ENCODE measurements around the gene MCTP2. TPM values are rescaled to one million over a fixed set of nuclear protein-coding genes. Genes with fewer than 3 reads are reported as not detected.

The MCTP2 gene
- total and polyA plus RNA-seq, 9 of the 15 experiments (the other 6 are each of a cell fraction or from before 2014, with no cell fraction given): 0.07 TPM; not detected in 8

DNA sequence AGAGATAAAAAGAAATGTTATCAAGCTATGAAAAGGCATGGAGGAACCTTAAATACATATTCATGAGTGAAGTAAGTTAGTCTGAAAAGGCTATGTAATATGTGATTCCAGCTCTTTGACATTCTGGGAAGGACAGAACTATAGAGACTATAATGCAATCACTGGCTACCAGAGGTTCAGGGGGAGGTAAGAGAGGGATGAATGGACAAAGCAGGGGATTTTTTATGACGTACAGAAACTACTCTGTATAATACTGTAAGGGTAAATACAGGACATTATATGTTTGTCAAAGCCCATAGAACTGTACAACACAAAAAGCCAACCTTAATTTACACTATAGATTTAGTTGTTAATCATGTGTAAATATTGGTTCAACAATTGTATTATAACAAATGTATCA, 46.1 kb downstream of the MCTP2 start:
- Histone ChIP-seq H3K9me1 (ENCODE audit: control insufficient read depth, insufficient read depth, low read length) (no peaks in the 10 kb centered on the region), H3K9me3 (replicated peaks; ENCODE audit: control insufficient read depth, insufficient read depth, low read depth, low read length) (0 out of 2 replicates have a peak, but pooled peaks cover 2% of the 10 kb centered on the region), H3K9ac (ENCODE audit: insufficient read depth in 1 of 2, low read depth in 2 of 2, low read length in 2 of 2) (no peak overlapping the region), H3K4me3 (no peak overlapping the region), H3K36me3 (ENCODE audit: control insufficient read depth, insufficient read depth, low read length) (no peaks in the 10 kb centered on the region), H3K27ac (ENCODE audit: extremely low read depth, low read depth, low read length) (no peak overlapping the region), H3K27me3 (ENCODE audit: control insufficient read depth in 2 of 2, insufficient read depth in 2 of 2, low read length in 2 of 2) (no peaks in the 10 kb centered on the region), H3K4me1 (replicated peaks in 1 of 2; ENCODE audit: control insufficient read depth in 2 of 2, insufficient read depth in 2 of 2, low read length in 2 of 2) (no peaks in the 10 kb centered on the region), H3K4me2 (ENCODE audit: insufficient read depth, low read length) (no peak overlapping the region), H3K79me2 (ENCODE audit: control insufficient read depth, insufficient read depth, low read length) (no peaks in the 10 kb centered on the region), H4K20me1 (replicated peaks; ENCODE audit: control insufficient read depth, insufficient read depth, low read length) (no peaks in the 10 kb centered on the region), H2AFZ (ENCODE audit: low read depth, low read length) (no peak overlapping the region)
- ATAC-seq (no peak), DNase-seq (ENCODE audit: extremely low read depth in 1 of 4, low spot score in 3 of 4) (no peak), FAIRE-seq (no peak)
- ChIA-PET CTCF (ENCODE audit: low intra/inter-chr PET ratio) (no interaction called here), POLR2A (interaction anchor here (0.8 kb wide), 1 partner anchor 9 kb away, joined by 3 read pairs; no protein-coding TSS in a partner anchor)
- intact Hi-C loops (cut with micrococcal nuclease) (no loop called here), in situ Hi-C loops (cut with MboI) (no loop called here)
- BruUV-seq (replicated peaks): no TSS peak
- TF ChIP-seq ZNF778 (CRISPR knock-in tag; IDR thresholded peaks at IDR 0.05): no peak
- TF ChIP-seq, protein P1, sequence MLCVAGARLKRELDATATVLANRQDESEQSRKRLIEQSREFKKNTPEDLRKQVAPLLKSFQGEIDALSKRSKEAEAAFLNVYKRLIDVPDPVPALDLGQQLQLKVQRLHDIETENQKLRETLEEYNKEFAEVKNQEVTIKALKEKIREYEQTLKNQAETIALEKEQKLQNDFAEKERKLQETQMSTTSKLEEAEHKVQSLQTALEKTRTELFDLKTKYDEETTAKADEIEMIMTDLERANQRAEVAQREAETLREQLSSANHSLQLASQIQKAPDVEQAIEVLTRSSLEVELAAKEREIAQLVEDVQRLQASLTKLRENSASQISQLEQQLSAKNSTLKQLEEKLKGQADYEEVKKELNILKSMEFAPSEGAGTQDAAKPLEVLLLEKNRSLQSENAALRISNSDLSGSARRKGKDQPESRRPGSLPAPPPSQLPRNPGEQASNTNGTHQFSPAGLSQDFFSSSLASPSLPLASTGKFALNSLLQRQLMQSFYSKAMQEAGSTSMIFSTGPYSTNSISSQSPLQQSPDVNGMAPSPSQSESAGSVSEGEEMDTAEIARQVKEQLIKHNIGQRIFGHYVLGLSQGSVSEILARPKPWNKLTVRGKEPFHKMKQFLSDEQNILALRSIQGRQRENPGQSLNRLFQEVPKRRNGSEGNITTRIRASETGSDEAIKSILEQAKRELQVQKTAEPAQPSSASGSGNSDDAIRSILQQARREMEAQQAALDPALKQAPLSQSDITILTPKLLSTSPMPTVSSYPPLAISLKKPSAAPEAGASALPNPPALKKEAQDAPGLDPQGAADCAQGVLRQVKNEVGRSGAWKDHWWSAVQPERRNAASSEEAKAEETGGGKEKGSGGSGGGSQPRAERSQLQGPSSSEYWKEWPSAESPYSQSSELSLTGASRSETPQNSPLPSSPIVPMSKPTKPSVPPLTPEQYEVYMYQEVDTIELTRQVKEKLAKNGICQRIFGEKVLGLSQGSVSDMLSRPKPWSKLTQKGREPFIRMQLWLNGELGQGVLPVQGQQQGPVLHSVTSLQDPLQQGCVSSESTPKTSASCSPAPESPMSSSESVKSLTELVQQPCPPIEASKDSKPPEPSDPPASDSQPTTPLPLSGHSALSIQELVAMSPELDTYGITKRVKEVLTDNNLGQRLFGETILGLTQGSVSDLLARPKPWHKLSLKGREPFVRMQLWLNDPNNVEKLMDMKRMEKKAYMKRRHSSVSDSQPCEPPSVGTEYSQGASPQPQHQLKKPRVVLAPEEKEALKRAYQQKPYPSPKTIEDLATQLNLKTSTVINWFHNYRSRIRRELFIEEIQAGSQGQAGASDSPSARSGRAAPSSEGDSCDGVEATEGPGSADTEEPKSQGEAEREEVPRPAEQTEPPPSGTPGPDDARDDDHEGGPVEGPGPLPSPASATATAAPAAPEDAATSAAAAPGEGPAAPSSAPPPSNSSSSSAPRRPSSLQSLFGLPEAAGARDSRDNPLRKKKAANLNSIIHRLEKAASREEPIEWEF (CRISPR knock-in tag; IDR thresholded peaks at IDR 0.05): no peak
- TF ChIP-seq CCAR2 (IDR thresholded peaks at IDR 0.05; ENCODE audit: low read depth, low read length): no peak
- no peak for TF ChIP-seq MYNN (IDR thresholded peaks at IDR 0.05)
- no peak for TF ChIP-seq MYNN (CRISPR knock-in tag; IDR thresholded peaks at IDR 0.05)
- no peak for TF ChIP-seq ZBTB5 (IDR thresholded peaks at IDR 0.05)
- no peak for TF ChIP-seq EWSR1 (IDR thresholded peaks at IDR 0.05; ENCODE audit: borderline replicate concordance, low read depth, partially characterized antibody)
- no peak for TF ChIP-seq CHCHD3 (CRISPR knock-in tag; IDR thresholded peaks at IDR 0.05)
- TF ChIP-seq ETV5 (CRISPR knock-in tag; IDR thresholded peaks at IDR 0.05; ENCODE audit: low read depth): no peak
- TF ChIP-seq DDX20 (tag; IDR thresholded peaks at IDR 0.05; ENCODE audit: low read depth): no peak
- TF ChIP-seq, protein P2, sequence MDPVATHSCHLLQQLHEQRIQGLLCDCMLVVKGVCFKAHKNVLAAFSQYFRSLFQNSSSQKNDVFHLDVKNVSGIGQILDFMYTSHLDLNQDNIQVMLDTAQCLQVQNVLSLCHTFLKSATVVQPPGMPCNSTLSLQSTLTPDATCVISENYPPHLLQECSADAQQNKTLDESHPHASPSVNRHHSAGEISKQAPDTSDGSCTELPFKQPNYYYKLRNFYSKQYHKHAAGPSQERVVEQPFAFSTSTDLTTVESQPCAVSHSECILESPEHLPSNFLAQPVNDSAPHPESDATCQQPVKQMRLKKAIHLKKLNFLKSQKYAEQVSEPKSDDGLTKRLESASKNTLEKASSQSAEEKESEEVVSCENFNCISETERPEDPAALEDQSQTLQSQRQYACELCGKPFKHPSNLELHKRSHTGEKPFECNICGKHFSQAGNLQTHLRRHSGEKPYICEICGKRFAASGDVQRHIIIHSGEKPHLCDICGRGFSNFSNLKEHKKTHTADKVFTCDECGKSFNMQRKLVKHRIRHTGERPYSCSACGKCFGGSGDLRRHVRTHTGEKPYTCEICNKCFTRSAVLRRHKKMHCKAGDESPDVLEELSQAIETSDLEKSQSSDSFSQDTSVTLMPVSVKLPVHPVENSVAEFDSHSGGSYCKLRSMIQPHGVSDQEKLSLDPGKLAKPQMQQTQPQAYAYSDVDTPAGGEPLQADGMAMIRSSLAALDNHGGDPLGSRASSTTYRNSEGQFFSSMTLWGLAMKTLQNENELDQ (CRISPR knock-in tag; IDR thresholded peaks at IDR 0.05; ENCODE audit: borderline replicate concordance): no peak
- TF ChIP-seq, protein P3, sequence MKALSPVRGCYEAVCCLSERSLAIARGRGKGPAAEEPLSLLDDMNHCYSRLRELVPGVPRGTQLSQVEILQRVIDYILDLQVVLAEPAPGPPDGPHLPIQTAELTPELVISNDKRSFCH (CRISPR knock-in tag; IDR thresholded peaks at IDR 0.05): no peak
- TF ChIP-seq, protein P3 (tag; IDR thresholded peaks at IDR 0.05): no peak
- WGBS (ENCODE audit: insufficient coverage, low coverage, missing lambda C conversion rate): 0% methylated on average over 1 of the region's 1 CpG

Data from K562 (cell line).